ENCODE data around the gene FXYD4.

Gene FXYD4

GRCh38 chr10:43396928-43397624, 25.6 kb downstream of the FXYD4 start:
- no peak for FAIRE-seq

- no peak for FAIRE-seq
These were observed 27.5 kb downstream of the FXYD4 start for GRCh38 chr10:43398939-43399319.

- no peak for FAIRE-seq
These were observed 28.2 kb downstream of the FXYD4 start for GRCh38 chr10:43399320-43400310.

DNA sequence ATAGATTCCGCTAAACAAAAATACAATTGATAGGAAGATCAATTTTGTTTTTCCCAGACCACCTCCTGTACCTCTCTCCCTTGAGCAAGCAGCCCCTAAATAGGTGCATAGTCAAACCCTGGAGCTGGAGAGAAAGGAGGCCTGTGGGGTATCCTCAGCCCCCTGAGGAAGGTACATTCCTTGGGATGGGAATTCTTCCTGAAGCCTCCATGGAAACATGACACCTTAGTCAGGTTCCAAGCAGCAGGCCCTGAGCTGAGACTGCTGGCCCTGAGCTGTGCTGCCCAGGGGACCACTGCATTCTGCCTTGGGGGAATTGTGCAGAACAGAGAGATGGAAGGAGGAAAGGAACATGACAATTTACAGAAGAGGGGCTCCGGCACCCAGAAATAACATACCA, 30.2 kb downstream of the FXYD4 start:
- FAIRE-seq = no peak

DNA sequence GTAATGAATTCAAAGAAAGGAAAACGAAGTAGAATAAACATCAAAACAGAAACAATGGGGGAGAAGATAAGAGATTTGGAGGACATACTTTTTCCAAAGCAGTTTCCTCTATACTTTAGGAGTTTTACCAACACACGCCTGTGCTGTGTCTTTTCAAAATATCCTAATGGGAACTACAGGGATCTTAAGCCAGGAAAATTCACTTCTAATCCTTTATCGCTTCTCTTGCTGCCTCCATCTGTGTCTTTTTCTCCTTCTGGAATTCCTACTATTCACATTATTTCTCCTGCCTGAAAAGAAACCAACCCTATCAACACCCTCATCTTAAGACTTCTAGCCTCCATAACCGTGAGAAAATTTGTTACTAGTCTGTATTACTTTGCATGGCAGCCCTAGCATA, 30.7 kb downstream of the FXYD4 start:
- FAIRE-seq = no peak

- FAIRE-seq = no peak
These were observed 31.5 kb downstream of the FXYD4 start for GRCh38 chr10:43402880-43403452.

DNA sequence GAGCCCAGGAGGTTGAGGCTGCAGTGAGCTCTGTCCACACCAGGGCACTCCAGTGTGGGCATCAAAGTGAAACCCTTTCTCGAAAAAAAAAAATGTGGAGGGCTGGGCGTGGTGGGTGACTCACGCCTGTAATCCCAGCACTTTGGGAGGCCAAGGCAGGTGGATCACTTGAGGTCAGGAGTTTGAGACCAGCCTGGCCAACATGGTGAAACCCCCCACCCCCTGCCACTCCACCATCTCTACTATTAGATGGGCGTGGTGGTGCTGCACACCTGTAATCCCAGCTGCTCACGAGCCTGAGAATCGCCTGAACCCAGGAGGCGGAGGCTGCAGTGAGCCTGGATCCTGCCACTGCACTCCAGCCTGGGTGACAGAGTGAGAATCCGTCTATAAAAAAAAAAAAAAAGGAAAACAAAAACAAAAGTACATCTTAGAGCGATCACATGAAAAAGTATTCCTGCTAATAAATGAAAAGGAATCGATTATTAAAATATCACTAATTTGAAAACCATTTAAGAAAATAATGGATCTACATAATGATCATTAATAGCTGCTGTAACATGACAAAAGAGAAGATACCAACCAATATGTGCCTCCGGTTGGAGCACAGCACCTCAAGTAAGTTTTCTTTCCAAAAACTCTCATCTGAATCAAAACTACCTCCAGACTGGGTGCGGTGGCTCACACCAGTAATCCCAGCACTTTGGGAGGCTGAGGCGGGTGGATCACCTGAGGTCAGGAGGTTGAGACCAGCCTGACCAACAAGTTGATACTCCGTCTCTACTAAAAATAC, 32.7 kb downstream of the FXYD4 start:
- FAIRE-seq = no peak

GRCh38 chr10:43404704-43405084, 33.3 kb downstream of the FXYD4 start:
- FAIRE-seq = no peak

GRCh38 chr10:43407148-43407575, 35.7 kb downstream of the FXYD4 start:
- no peak for FAIRE-seq

DNA sequence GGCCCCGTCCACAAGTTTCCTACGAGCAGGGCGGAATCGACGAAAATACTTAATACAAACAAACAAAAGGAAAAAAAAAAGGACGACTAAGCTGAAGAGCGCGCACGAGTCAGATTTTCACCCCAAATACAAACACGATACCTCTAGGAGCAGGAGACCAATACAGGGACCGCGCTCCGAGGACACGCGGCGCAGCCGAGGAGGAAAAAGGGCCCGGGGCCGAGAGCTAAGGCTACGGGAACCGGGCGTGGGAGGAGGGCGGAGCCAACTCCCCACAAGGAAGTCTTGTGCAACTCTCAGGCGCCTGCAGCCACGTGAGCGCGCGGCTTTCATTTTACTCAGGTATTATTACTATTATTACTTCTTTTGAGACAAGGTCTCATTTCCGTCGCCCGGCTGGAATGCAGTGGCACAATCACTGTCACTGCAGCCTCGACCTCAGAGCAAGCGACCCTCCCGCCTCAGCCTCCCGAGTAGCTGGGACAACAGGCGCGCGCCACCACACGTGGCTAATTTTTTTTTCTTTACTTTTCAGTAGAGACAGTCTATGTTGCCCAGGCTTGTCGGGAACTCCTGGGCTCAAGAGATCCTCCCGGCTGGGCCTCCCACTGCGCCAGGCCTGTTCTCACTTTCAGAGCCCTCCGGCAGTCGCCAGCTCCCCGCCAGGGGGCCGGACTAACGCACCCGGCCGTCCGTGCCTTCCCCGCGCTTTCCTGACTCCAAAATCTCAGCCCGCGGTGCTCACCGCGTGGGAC, 36.3 kb downstream of the FXYD4 start:
- FAIRE-seq = no peak

DNA sequence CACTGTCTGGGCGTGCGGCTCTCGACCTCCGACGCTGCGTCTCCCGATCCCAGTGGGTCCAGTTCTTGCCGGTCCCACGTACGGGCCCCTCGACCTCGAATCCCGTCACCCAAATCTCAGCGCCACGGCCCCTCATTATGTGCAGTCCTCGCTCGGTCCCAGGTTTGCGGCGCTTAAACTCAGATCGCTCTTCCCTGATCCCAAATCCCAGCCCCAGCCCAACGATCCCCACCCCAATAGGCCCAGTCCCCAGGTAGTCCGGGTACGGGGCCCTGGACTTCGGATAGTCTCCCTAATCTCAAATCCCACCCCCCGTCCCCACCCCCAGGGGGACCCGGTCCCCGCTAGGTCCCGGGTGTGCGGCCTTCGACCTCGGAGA, 36.9 kb downstream of the FXYD4 start:
- FAIRE-seq = no peak

- FAIRE-seq = no peak
These were observed 37.4 kb downstream of the FXYD4 start, which contains the start of gene HNRNPF for GRCh38 chr10:43408710-43409384. Gene HNRNPF, minus strand, starts transcription at chr10:43409186. Its CDS starts 21,302 bp downstream, at chr10:43387884.

DNA sequence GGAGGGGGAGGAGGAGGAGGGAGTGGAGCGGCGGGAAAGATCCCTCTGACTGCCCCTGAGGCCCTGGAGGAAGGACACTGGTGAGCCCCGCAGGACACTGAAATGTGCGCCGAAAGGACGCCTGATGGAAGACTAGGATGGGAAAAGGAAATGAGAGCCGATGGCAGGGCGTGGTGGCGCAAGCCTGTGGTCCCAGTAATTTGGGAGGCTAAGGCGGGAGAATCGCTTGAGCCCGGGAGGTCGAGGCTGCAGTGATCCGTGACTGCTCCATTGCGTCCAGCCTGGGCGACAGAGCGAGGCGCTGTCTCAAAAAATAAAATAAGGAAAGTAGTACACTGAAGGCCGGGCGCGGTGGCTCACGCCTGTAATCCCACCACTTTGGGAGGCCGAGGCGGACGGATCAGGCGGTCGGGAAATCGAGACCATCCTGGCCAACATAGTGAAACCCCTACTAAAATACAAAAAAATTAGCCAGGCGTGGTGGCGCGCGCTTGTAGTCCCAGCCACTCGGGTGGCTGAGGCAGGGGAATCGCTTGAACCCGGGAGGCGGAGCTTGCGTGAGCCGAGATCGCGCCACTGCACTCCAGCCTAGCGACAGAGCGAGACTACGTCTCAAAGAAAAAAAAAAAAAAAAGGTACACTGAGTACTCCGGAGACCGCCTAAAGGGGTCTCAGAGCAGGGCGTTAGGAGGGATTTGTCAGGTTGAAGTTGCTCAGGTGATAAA, 38.1 kb downstream of the FXYD4 start:
- FAIRE-seq = no peak

DNA sequence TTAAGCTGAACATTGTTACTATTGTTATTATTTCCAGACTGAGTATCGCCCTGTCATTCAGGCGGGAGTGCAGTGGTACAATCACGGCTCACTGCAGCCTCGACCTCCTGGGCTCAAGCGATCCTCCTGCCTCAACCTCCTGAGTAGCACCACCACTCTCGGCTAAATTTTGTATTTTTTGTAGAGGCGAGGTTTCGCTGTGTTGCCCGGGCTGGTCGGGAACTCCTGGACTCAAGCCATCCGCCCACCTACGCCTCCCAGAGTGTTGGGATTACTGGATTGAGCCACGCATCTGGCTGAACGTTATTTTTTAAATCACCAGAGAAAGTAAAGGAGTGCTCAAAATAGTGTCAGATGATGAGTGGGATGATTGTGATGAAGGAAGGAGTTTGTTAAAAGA, 38.9 kb downstream of the FXYD4 start:
- no peak for FAIRE-seq

DNA sequence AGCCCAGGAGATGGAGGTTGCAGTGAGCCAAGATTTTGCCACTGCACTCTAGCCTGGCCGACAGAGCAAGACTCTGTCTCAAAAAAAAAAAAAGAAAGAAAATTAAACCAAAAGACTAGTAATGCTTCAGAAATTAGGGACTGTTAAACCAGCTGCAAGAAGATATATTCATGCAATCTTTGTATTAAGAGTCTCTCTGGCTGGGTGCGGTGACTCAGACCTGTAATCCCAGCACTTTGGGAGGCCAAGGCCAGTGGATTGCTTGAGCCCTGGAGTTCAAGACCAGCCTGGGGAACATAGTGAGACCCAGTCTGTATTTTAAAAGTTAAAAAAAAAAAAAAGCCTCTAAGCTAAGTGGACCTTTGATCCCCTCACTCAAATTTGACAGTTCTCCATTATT, 40.1 kb downstream of the FXYD4 start:
- FAIRE-seq = no peak

DNA sequence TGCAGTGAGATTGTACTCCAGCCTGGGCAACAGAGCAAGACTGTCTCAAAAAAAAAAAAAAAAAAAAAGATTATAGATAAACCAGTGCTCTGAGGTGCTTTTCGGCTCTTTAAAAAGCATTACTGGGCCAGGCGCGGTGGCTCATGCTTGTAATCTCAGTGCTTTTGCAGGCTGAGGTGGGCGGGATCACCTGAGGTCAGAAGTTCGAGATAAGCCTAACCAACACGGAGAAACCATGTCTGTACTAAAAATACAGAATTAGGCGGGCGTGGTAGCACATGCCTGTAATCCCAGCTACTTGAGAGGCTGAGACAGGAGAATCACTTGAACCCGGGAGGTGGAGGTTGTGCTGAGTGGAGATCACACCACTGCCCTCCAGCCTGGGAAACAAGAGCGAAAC, 44.1 kb downstream of the FXYD4 start:
- no peak for FAIRE-seq

DNA sequence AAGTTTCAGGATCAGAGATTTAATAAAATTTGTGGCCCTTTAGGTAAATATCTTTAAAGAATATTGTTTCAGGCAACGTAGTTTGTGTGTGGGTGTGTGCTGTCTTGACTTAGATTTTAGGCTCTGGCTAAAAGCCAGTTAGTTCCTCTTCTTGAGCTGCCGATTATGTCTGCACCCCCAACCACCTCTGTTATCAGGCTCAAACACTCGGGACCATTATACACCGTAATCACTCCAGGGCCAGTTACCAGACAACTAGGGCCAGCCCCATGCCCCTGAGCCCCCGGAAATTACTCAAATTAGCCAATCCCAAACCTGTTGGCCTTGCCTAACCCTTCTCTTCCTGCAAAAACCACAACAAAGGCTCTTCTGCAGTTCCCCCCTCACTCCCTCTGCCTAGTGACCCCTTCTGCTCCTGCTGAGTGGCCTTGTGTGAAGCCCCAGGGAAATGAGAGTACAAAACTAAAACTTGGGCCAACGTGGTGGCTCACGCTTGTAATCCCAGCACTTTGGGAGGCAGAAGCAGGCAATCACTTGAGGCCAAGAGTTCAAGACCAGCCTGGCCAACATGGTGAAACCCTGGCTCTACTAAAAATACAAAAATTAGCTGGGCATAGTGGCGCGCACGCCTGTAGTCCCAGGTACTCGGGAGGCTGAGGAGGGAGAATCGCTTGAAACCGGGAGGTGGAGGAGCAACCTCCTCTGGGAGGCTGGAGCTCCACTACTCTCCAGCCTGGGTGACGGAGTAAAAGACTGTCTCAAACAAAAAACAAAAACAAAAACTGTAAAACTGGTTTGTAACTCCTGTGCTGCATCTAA, 46.7 kb downstream of the FXYD4 start:
- FAIRE-seq = no peak

- FAIRE-seq = no peak
These were observed 48.5 kb downstream of the FXYD4 start for GRCh38 chr10:43419997-43420368.

- FAIRE-seq = peak; percentile 36
These were observed 49.1 kb downstream of the FXYD4 start for GRCh38 chr10:43420369-43421200.

All from islet of Langerhans (tissue), 1 donor.